Common myeloid progenitor, CD34-positive (primary cell): ENCODE data around the gene IL18R1.

Source experiments
- CTCF ChIA-PET: fragments of 350-600 bp; sonication (Branson Sonifier 250); formaldehyde crosslinking; loops from one replicate; lab custom pipeline; 2021; ENCODE audit warnings: antibody characterized with exemption; lab: Charles Lee
- POLR2A ChIA-PET: fragments of 350-600 bp; sonication (Branson Sonifier 250); formaldehyde crosslinking; loops from one replicate; lab custom pipeline; 2021; ENCODE audit warnings: antibody characterized with exemption; lab: Charles Lee
- DNase-seq, 3 donors: peaks; one replicate each; pipeline versions ENCODE4 v3.0.0 to v3.0.0-alpha.2; 2013
- H3K27ac ChIP-seq, 2 experiments: 1 replicate in 1 of 2; 2 replicates in 1 of 2; pipeline ENCODE4 v1.7.0; 2013; ENCODE audit warnings: inconsistent platforms in 2 of 2, low read length in 2 of 2, mild to moderate bottlenecking in 2 of 2, low read depth in 1 of 2, moderate library complexity in 1 of 2; ENCODE audit not compliant: severe bottlenecking in 2 of 2, insufficient read depth in 1 of 2, poor library complexity in 1 of 2
- H3K27me3 ChIP-seq, 5 experiments: replicated peaks in 2 of 5; 1 replicate in 3 of 5; 2 replicates in 2 of 5; pipeline versions ENCODE4 v1.6.1 to v1.7.0; 2013; ENCODE audit warnings: low read length in 4 of 5, mild to moderate bottlenecking in 2 of 5, moderate library complexity in 2 of 5, inconsistent platforms in 1 of 5; ENCODE audit not compliant: insufficient read depth in 5 of 5, control insufficient read depth in 4 of 5
- H3K36me3 ChIP-seq, 4 experiments: 1 replicate in 2 of 4; 2 replicates in 2 of 4; pipeline versions ENCODE4 v1.6.1 to v1.7.0; 2013; ENCODE audit warnings: low read length in 3 of 4, control low read depth in 1 of 4, mild to moderate bottlenecking in 1 of 4; ENCODE audit not compliant: control insufficient read depth in 4 of 4, insufficient read depth in 4 of 4
- H3K4me1 ChIP-seq, 4 experiments: 1 replicate in 3 of 4; 2 replicates in 1 of 4; pipeline versions ENCODE4 v1.6.1 to v1.7.1; 2013; ENCODE audit warnings: low read length in 3 of 4, mild to moderate bottlenecking in 3 of 4, control low read depth in 1 of 4, inconsistent platforms in 1 of 4, moderate library complexity in 1 of 4; ENCODE audit not compliant: control insufficient read depth in 4 of 4, insufficient read depth in 4 of 4; ENCODE audit errors: control extremely low read depth in 1 of 4
- H3K4me3 ChIP-seq, 7 experiments: 1 replicate in 4 of 7; 2 replicates in 3 of 7; pipeline versions ENCODE4 v1.5.1 to v1.7.0; 2013; ENCODE audit warnings: mild to moderate bottlenecking in 7 of 7, low read length in 6 of 7, moderate library complexity in 6 of 7, inconsistent platforms in 2 of 7, low read depth in 2 of 7, control low read depth in 1 of 7; ENCODE audit not compliant: insufficient read depth in 4 of 7, control insufficient read depth in 1 of 7; ENCODE audit errors: extremely low read depth in 1 of 7
- H3K9me3 ChIP-seq, 5 experiments: 1 replicate in 4 of 5; 2 replicates in 1 of 5; pipeline versions ENCODE4 v1.6.1 to v1.7.1; 2013; ENCODE audit warnings: low read length in 4 of 5, mild to moderate bottlenecking in 2 of 5, inconsistent platforms in 1 of 5, low read depth in 1 of 5, moderate library complexity in 1 of 5; ENCODE audit not compliant: control insufficient read depth in 4 of 5, insufficient read depth in 2 of 5; ENCODE audit errors: control extremely low read depth in 1 of 5
- WGBS: methylation state at CpG from one replicate; pipeline ENCODE4 v1.1.5; 2013; ENCODE audit not compliant: insufficient coverage; 5-methylcytosine and 5-hydroxymethylcytosine counted together

The IL18R1 gene

DNA sequence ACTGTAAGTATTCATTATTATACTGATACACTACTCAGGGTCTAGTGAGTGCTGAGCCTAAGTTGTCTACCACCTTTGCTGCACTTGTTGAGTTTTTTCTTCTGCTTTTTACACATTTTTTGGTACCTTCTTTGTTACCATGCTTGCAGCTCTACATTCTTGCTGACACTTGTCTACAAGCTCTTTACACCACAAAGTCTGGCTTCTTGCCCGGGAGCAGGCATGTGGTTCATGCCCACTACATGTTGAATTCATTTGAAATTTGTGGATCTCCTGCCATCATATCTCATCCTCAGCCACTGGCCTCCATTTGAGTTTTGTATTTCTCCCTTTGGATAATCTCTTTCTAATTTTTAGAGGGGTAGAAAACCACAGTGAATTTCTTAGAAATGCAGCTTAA, 29.9 kb downstream of the IL18R1 start:
- ChIA-PET CTCF (interaction anchor here (0.7 to 0.8 kb wide), 2 partner anchors 9 to 28 kb away, joined by 3 read pairs; no protein-coding TSS in a partner anchor), POLR2A (no interaction called here)
- WGBS: 100% methylated on average over 1 of the region's 1 CpG
- DNase-seq: no peak
- Histone ChIP-seq H3K27me3 (no peaks in the 10 kb centered on the region), H3K36me3 (peaks cover 0 to 12% (median 5%) of the 10 kb centered on the region in 4 experiments), H3K9me3 (peaks cover 0 to 28% (median 6%) of the 10 kb centered on the region in 5 experiments), H3K27ac (no peak overlapping the region), H3K4me1 (no peaks in the 10 kb centered on the region), H3K4me3 (no peak overlapping the region)

DNA sequence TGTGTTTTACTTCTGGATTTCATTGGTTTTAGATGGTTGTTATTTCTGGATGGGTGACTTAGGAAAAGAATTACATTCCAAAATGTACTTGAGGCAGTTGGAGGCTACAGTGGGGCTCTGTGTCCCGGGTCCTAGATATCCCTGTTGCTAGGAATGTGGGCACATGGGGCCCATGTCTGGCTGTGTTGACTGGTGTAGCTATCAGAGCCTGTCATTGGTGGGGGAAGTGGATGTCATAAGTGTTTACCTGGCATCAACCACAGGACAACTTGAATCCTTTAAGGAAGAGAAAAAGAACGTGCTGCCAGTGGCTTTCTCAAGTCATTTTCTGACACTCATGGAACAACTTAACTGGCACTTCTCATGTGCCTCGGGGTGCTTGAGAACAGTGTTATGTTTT, 30.4 kb downstream of the IL18R1 start:
- H3K4me1 ChIP-seq: no peaks in the 10 kb centered on the region
- H3K27me3 ChIP-seq: no peaks in the 10 kb centered on the region
- ChIA-PET POLR2A (no interaction called here), CTCF (interaction anchor here (0.7 kb wide), 1 partner anchor 9 kb away, joined by 3 read pairs; no protein-coding TSS in a partner anchor)
- no peak overlapping the region for H3K27ac ChIP-seq
- no peak for DNase-seq
- H3K9me3 ChIP-seq: peaks cover 0 to 25% (median 6%) of the 10 kb centered on the region in 5 experiments
- peaks cover 0 to 12% (median 5%) of the 10 kb centered on the region in 4 experiments for H3K36me3 ChIP-seq
- WGBS: 90% methylated on average over 2 of the region's 3 CpGs
- no peak overlapping the region for H3K4me3 ChIP-seq

DNA sequence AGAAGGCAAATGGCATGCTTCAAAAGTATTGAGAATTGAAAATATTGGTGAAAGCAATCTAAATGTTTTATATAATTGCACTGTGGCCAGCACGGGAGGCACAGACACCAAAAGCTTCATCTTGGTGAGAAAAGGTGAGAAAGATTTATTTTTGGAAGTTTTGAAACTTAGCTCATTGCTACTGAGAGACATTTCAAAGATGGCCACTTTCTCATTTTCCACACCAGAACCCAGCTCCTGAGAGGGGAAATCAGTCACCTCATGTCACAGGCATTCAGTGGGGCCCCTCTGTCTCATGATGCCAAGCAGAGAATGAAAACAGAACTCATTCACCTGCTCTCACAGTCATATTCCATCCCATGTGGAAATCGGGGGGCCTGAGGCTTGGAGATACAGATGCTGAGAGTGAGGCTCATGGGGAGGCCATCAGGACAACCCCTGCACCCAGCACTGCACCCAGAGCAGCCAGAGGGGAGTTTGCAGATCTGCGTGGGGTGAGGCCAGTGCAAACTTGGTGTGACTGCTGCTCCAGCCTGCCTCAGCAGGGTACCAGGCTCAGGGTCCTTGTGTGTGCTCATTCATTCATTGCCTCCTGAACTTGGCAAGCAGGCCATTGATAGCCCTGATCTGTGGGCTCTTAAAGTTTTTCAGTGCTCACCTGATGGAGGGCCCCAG, 31.4 kb downstream of the IL18R1 start:
- peaks cover 0 to 12% (median 5%) of the 10 kb centered on the region in 4 experiments for H3K36me3 ChIP-seq
- H3K4me3 ChIP-seq: no peak overlapping the region
- H3K27me3 ChIP-seq: no peaks in the 10 kb centered on the region
- no peak for DNase-seq
- ChIA-PET CTCF (no interaction called here), POLR2A (no interaction called here)
- H3K27ac ChIP-seq: no peak overlapping the region
- H3K9me3 ChIP-seq: peaks cover 0 to 23% (median 6%) of the 10 kb centered on the region in 5 experiments
- WGBS: 97% methylated on average over 3 of the region's 3 CpGs
- H3K4me1 ChIP-seq: peaks cover 0 to 4% (median 2%) of the 10 kb centered on the region in 4 experiments

DNA sequence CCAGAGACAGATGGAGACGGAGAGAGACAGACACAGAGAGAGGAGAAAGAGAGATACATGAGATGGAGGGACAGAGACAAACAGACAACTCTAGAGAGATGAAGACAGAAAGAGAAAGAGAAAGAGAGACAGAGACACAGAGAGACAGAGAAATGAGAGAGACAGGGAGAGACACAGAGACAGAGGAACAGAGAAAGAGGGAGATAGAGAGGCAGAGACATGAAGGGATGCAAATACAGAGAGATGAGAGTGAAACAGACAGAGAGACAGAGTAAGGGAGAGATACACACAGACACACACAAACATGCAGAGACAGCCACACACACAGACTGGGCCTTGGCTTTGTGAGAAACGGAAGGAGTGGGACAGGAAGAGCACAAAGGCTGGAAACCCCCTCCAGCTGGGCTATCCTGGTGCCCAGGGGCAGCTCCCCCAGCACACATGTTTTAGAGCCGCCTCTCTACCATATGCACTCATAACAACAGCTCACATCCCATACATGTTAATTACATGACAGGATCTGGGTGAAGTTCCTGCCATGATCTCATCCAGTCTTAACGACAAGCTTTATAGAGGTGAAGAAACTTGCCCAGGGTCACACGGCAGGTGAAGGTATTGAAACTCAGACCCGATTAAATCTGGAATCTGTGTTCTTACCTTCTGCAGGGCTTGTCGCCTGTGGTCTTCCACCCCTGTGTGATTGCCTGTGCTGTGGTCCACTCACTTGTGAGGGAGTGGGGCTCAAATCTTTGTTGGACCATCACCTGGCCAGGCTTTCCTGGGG, 32.4 kb downstream of the IL18R1 start:
- peaks cover 0 to 18% (median 4%) of the 10 kb centered on the region in 5 experiments for H3K9me3 ChIP-seq
- ChIA-PET CTCF (no interaction called here), POLR2A (no interaction called here)
- H3K27ac ChIP-seq: no peak overlapping the region
- H3K36me3 ChIP-seq: peaks cover 0 to 12% (median 5%) of the 10 kb centered on the region in 4 experiments
- 93% methylated on average over 6 of the region's 7 CpGs for WGBS
- peaks cover 0 to 4% (median 2%) of the 10 kb centered on the region in 4 experiments for H3K4me1 ChIP-seq
- no peaks in the 10 kb centered on the region for H3K27me3 ChIP-seq
- no peak overlapping the region for H3K4me3 ChIP-seq
- DNase-seq: no peak

DNA sequence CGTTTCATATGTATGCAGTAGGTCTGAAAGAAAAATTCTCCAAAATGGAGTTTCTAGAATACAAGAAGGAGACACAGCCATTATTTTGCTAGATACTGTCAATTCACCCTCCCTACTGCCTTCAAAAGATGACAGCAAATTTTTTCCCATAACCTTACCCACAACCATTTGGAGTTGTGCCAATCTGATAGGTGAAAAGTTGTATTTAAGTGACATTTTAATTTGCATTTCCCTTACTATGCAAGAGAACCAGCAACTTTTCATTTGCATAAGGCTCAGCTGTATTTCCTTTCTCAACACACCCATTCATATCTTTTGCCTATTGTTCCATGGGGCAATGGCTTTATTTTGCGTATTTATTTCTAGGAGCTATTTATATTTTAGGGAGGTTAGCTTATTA, 36.0 kb downstream of the IL18R1 start:
- Histone ChIP-seq H3K4me3 (no peak overlapping the region), H3K36me3 (peaks cover 0 to 3% (median 0%) of the 10 kb centered on the region in 4 experiments), H3K9me3 (no peaks in the 10 kb centered on the region), H3K27me3 (no peaks in the 10 kb centered on the region), H3K27ac (no peak overlapping the region), H3K4me1 (peaks cover 0 to 4% (median 2%) of the 10 kb centered on the region in 4 experiments)
- no CpG with 5 or more reads among the region's 2 CpGs for WGBS
- peak; percentile 42 to 69 (median 63) for DNase-seq
- CTCF ChIA-PET: no interaction called here
- POLR2A ChIA-PET: no interaction called here

DNA sequence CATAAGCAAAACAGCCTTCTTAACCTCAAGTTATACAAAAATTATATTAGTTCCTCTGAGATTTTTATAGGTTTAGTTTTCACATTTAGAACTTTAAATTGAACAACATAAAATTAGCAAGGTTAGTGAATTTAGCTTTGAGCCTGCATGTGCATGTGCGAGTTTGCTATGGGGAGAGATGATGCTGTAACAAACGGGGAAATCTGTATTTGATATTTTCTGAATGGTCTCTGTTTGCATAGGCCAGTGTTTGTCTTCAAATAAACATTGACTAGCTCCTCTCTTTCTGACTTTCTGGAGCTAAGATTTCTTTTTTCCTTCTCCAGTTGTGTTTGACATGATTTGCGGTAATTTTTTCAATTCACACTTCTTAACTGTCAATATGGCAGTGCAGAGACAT, 36.5 kb downstream of the IL18R1 start:
- Histone ChIP-seq H3K27me3 (no peaks in the 10 kb centered on the region), H3K27ac (no peak overlapping the region), H3K9me3 (no peaks in the 10 kb centered on the region), H3K36me3 (no peaks in the 10 kb centered on the region), H3K4me1 (peaks cover 0 to 4% (median 3%) of the 10 kb centered on the region in 4 experiments), H3K4me3 (no peak overlapping the region)
- no CpG with 5 or more reads among the region's 3 CpGs for WGBS
- ChIA-PET POLR2A (no interaction called here), CTCF (no interaction called here)
- DNase-seq: no peak

DNA sequence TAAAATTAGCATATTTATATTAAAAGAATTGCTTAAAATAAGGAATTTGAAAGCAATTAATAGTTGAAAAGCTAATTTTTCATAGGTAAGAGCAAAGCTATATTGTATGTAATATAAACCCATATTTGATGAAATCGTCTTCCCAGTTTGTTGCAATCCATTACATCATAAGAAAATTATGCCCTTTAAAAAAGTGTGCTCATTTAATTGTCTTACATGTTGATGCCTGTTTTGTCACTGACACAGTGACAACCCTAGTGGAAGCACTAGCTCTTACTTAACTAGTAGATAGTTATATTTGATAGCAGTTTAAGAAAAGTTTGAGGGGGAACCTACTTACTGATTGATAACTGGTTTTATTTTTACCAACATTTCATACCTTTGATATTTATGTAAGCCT, 37.3 kb downstream of the IL18R1 start:
- CTCF ChIA-PET: no interaction called here
- no peak for DNase-seq

More for the DNA sequence above, 37.3 kb downstream of the IL18R1 start:
- Histone ChIP-seq H3K4me3 (no peak overlapping the region), H3K9me3 (no peaks in the 10 kb centered on the region), H3K27ac (no peak overlapping the region), H3K4me1 (peaks cover 0 to 11% (median 4%) of the 10 kb centered on the region in 4 experiments), H3K36me3 (no peaks in the 10 kb centered on the region), H3K27me3 (no peaks in the 10 kb centered on the region)
- POLR2A ChIA-PET: no interaction called here
- WGBS: no CpG with 5 or more reads among the region's 1 CpG
